GM21515 (cell line): ENCODE data around the gene SYT13.

ENCODE experiments used
- ATAC-seq: cut with Tn5 transposase; IDR thresholded peaks from one replicate; pipeline ENCODE4 v1.9.1; 2021; ENCODE audit not compliant: unreplicated experiment

SYT13 gene

DNA sequence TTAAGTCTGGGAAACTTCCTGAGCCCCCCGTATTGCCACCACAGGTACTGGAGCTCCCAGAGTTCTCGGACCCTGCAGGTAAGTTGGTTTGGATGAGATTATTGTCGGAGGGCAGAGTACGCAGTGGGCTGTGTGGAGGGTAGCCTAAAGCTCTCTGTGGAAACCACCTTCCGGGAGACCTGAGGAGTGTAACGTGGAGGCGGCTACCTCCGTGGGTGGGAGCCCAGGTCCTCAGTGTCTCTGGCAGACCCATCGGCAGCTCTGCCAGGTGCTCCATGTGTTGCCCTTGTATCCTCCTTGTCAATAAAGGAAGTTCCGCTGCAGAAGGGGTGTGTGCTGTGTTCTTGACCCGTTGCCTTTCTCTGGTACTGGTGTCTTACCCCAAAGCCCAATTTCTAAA, 61.4 kb downstream of the SYT13 start:
- no peak for ATAC-seq

DNA sequence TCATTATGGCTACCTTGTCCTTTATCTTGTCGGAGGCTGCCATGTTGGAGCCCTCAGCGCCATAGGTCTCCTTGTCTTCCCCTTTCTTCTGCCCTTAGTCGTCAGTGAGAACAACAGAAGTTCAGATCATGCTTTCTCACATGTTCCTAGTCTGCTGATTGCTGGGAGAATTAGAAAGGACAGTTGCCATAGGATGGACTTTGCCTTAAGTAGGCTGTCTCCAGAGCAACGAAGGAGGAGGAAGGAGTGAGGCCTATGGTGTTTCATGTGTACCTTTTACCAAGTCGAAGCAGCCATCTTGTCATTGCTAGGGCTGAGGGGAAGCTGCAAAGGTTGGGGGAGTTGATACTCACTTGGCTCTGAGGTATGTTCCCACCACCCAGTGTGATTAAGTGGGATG, 62.6 kb downstream of the SYT13 start:
- ATAC-seq: no peak

DNA sequence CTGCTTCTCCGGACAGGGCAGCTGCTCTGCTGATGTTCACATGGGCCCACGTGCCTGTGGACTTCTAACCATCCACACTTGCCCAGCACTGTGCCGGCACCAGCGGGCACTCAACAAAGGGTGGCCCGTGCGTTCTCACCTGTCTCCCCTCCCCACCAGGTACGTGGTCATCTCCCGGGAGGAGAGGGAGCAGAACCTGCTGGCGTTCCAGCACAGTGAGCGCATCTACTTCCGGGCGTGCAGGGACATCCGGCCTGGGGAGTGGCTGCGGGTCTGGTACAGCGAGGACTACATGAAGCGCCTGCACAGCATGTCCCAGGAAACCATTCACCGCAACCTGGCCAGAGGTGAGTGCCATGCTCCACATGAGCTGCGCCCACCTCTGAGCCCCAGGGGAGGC, 66.7 kb downstream of the SYT13 start:
- no peak for ATAC-seq

DNA sequence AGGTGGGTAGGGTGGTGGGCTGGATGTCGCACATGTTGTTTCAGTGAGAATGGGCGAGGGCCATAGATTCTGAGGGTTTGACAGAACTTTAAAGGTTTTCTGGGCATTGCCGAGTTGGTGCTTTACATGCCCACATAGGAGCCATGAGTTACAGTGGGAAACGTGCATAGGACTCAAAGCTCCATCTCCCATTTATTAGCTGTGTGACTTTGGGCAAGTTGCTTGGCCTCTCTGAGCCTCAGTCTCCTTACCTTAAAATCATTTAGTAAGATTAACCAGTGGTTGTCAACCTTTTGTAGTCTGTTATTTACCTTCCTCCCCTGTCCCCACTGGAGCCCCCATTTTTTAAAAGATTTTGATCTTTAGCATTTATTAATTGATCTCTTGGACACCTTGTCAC, 67.4 kb downstream of the SYT13 start:
- no peak for ATAC-seq

DNA sequence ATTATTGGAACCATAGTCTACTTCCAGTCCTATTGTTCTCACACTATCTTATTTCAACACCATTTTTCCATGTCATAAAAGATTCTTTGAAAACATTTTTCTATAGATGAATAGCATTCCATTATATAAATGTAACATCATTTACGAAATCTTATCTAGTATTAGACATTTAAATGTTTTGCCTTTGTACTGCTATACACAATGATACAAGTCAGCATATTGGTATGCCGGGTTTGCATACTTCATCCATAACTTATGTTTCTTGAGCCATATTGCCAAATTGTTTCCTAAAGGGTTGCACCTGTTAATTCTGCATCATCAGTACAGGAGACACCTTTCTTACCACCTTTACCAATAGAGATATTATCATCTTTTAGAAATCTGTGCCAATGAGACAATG, 68.2 kb downstream of the SYT13 start:
- no peak for ATAC-seq

DNA sequence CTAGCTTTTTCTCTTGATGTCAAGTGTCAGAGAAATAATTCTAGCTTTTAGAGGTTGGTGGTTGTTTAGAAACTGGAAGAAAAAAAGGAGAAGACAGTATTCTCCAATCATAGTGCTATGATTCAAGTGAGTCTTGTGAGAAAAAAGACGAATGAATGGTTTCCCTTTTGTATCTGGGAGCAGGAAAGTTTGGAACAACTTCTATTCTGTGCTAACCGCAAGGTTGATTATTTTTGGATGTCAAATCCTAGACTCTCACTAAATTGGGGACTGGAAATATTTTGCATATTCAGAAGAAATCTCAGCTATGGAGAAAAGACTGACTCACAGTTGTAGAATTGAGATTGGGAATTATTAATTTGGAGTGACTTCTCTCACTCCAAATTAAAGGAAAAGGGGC, 69.2 kb downstream of the SYT13 start:
- ATAC-seq: no peak

DNA sequence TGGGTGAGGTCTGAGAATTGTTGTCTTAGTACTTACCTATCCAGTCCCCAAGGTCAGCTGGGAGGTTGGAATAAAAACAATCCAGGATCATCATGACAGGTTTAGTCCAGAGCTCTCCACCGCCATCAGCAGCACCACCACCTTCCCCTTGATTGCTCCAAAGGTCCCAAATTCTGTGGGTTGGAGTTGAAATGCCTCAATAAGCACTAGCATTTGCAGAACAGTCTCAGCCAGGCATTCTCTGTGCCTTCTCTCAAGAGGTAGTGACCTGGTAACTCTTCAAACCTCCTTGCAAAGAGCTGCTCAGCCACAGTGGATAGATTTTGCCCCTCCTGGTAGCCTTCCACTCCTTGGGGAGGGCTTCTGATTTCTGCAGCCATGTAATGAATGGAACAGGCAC, 70.1 kb downstream of the SYT13 start:
- no peak for ATAC-seq

DNA sequence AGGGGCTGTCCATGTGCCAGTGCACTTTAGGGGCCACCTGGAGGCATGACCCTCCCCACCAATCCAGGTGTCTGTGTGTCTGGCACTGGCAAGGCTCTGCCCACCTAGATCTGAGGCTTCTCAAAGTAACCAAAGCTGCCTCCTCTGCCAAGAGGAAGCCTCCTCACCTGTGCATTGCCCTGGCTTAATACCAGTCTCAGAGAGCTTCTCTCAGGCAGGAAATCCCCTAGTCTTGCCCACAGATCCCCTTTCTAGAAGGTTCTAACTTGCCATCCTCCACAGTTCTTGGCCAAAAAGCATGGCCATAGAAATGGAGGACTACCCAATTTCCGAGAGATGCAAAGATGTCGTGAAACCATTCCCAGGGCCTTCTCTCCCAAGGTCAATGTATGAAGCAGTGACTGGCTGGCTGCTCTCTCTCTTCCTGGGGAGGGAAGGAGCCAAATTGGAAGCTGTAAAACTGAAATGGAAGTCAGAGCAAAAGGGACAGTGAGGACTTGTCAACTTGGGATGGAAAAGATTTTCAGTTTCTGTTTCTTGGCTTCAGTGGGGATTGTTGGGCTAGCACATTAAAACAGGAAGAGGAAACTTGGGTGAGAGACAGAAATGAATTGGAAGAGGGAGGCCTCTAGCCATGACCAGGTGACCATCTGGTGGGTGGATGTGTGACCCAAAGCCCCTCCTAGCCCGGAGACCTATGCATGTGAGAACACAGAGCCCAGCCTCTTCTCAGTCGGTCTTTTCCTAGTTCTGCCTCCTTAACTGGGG, 70.9 kb downstream of the SYT13 start:
- no peak for ATAC-seq

DNA sequence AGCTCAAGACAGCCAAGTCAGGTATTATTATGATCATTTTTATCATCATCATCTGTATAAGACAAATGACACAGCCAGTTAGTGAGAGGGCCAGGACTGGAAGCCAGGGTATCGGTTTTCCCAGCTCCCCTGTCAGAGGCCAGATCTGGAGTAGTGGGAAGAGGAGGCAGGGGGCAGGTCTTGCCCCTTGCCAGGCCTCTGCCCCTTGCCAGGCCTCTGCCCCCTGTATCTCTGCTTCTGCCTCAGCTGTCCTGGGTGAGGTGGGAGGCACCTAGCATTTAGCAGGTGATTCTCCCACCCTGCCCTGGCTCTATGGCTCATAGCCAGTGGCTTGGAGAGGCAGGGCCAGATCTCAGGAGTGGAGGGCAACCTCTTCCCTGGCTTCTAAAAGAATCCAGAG, 72.4 kb downstream of the SYT13 start:
- no peak for ATAC-seq

DNA sequence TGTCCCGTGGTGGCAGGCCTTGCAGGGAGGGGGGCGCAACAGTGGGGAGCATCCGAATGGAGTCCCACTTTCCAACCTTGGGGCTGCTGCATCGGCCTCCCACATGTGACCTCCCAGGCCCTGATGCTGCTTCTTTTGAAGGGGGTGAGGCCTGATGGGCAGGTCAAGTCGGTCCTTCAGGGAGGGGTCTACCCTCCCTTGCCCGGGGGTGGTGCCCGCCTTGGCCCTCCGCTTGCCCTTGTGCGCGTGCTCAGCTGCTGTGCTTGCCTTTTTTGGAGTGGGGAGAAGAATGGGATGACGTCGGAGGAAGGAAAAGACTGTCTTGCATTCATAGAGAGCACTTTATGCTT, 72.8 kb downstream of the SYT13 start:
- ATAC-seq: no peak

DNA sequence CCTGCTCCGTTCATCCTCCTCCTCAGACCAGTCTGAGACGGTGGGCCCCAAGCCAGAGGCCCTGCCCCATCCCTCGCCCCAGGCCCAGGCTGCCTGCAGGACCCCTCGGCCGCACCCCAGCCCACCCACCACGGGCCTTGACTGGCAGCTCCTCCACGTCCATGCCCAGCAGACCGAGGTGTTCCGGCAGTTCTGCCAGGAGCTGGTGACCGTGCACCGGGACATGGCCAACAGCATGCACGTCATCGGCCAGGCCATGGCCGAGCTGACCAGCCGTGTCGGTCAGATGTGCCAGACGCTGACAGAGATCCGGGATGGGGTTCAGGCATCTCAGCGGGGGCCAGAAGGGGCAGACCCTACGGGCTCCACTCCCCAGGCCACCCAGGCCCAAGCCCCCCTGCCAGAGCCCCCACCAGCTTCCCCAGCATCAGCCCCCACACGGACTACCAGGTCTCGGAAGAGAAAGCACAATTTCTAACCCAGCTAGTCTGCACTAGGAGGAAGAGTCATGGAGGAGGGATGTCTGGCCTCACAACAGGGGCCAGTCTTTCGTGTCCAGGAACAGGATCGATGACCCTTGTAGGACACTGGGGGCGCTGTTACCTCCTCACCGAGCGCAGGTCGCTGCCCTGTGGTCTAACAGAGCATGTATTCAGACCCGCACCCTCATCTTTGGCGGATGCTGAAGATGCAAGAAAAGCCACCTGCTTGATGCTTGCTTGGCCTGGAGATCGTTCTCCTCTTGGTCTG, 73.4 kb downstream of the SYT13 start:
- no peak for ATAC-seq

DNA sequence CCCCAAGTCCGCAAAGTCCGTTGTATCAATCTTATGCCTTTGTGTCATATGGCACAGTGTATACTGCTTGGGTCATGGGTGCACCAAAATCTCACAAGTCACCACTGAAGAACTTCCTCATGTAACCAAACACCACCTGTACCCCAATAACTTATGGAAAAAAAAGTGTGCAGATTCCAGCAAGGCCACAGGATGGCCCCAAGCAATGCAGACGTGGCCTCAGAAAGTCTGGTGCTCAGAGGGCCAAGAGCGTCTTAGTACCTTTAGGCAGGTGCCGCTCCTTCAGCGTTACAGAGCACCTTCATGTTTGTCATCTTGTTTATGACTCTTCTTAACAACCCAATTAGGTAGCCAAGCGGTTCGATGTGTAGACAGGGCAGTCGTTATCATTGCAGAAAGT, 74.4 kb downstream of the SYT13 start:
- ATAC-seq: no peak

DNA sequence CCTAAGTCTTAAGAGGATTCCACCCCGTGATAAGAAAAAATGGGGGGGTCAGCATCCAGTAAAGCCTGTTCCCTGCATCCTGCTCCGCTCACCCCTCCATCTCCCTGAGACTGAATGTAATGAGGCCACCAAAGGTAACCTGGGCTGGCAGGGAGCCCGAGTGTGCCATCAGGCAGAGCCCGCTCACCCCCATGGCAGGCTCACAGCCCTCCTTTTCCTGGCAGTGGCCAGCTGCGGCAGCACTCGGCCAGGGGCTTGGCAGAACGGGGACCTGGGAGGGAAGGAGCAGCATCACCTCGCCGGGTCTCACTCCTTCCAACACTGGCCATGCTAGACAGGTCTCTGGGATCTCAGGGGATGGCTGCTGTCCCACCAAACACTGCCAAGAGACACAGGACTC, 75.3 kb downstream of the SYT13 start:
- ATAC-seq: no peak

DNA sequence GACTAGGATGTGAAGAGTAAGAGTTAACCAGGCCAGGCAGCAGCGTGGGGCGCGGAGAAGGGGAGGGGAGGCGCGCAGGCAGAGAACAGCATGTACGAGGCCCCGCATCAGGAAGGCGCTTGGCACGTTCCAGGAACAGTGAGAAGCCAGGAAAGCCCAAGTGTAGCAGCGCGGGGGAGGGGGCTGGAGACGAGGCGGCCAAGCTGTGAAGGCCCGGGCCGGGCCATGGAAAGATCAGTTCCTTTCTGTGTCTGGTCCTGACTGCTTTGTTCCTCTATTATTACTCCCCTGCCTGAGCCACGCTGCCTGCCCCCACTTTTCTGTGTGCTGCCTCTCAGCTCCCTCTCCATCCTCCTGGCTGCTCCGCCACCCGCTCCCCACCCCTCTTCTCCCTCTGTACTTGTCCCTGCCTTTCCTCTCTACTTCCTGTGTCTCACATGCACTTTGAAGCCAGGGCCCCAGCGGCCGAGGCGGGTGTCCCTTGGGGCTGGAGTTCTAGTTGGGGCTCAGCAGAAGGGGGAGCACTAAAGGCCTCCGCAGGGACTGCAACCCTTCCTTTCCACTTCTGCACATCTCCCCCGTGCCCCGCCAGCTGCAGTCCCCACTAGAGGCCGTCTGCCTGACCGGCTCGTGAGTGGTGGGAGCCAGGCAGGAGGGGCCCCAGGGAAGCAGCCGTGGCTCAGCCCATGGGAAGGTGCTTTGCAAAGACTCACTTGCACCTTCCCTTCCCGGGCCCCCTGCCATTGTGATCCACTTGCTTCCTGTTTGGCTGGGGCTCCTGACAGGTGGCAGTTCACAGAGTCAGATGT, 76.0 kb downstream of the SYT13 start:
- ATAC-seq: no peak

DNA sequence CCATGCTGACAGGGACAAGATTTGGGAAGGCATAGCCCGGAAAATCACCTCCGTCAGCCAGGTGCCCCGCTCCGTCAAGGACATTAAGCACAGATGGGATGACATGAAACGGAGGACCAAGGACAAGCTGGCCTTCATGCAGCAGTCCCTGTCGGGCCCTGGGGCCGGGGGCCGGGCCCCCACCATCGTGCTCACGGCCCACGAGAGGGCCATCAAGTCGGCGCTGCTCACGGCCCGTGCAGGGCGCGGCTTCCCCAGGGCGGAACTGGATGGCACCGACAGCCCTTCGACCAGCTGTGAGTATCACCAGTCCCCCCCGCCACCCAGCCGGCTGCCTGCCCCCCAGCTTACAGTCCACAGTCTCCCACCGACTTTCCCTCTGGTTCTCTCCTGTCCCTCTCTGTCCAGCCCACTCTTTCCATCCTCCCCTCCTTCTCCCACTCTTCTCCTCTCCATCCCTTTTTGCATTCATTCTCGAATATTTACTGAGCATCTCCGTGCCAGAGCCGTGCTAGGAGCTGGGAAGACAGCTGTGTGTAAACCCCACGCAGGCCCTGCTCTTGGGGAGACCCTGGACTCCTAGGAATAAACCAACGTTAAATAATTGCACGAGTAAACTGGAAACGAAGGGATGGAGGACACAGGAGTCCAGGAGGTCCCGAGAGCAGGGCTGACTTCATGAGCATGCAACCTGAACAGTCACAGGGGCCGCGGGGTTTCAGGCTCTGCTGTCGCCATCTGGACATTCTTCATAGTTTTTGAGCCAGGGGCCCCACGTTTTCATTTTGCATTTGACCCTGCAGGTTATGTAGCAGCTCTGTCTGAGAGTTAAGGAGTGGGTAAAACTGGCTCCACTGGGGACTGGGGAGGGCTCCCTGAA, 76.9 kb downstream of the SYT13 start:
- no peak for ATAC-seq

DNA sequence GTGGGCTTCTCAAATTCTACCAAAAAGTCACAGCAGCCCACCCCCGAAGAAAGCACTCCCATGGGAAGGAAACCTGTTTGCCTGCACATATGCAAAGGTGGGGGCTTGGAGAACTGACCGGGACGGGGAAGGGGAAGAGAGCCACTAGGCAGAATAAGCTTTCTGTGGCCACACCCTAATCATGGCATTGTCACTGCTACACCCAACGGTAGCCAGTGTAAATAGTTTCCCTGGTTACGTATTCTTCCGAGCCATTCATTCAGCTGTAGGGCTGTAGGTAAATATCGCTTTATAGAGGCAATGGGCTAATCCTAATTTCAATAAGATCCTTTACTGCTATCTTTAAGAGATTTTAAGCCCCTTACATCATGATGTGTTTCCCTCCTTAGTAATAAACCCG, 78.0 kb downstream of the SYT13 start:
- ATAC-seq: no peak

DNA sequence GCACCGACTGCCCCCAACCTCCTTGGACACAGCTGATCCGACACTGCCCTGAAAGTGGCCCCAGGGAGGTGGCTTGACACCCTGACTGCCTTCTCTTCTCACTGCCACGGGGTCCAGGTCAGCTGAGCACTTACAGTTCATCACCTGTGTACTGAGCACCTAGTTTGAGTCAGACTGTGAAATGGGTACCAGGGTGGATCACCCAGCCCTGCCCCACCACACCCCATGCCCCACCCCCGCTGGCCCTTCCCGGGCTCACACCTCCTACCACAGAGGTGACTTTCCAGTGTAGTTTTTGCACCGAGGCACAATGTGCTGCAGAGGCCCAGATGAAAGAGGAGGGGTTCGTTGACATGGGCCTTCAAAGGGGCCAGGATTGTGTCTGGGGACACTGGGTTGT, 80.2 kb downstream of the SYT13 start:
- ATAC-seq: no peak

DNA sequence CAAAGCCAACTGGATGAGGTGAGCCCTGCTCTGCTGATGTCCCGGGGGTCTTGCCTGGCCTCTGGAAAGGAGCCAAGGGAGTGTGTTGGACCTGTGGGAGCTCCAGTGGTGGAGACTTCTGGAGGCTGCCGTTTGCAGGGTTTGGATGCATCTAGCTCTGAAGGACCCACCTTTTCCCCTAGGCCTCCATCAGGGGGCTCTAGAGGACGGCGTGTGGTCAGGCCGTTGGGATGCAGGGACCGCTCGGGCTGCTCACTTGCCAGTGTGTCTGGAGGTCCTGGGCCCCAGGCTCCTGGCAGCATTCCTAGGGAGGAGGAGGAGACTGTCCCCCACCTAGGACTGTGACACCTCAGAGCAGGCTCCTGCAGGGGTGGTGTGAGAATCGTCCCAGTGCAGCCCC, 81.4 kb downstream of the SYT13 start:
- ATAC-seq: no peak

DNA sequence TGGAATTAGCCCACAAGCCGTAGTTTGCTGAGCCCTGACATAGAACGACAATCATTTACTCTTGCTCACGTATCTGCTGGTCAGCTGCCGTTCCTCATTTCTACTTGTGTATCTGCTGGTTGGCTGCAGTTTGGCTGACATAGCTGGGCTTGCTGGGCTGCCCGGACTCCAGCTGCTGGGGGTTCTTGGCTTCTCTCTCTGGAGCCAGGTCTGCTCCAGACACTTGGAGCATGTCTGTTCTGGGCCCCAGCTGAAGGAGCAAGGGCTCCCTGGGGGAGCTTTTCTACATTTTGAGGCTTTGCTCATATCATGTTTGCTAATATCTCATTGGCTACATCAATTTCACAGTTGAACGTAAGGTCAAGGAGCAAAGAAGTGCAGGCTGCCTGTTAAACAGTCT, 92.4 kb downstream of the SYT13 start:
- no peak for ATAC-seq
